Frontal cortex (tissue), 4 donors: ENCODE measurements around the gene RAPGEF6. TPM values are rescaled to one million over a fixed set of nuclear protein-coding genes. Genes with fewer than 3 reads are reported as not detected.

Experiments used
- DNase-seq, 2 donors: peaks; one replicate each; pipeline ENCODE4 v3.0.0; 2012; ENCODE audit warnings: low spot score in 2 of 2
- FAIRE-seq: peaks from 2 replicates; lab custom pipeline; 2012; peaks lifted over from hg19 to GRCh38; lab: Jason Lieb, UNC
- small RNA-seq: library from RNA; depleted of rRNA; stranded (forward); fragments of <200 nt; gene quantifications from one replicate; pipeline ENCODE3, GENCODE V24; 2014
- total RNA-seq: library from RNA; depleted of rRNA; stranded (reverse); fragments of >200 nt; gene quantifications from one replicate; pipeline ENCODE4 v1.2.3, GENCODE V29; 2014
- donor health status: control.
- donor health status: control.
- donor health status: control.

RAPGEF6 gene
- total RNA-seq, 1 donor from 2014 or later, result 58.7 TPM

GRCh38 chr5:131378721-131379541, 256.1 kb downstream of the RAPGEF6 start:
- no peak for DNase-seq
- FAIRE-seq, result no peak

- DNase-seq (no peak), FAIRE-seq (no peak)
Observed at GRCh38 chr5:131377785-131378325, 257.2 kb downstream of the RAPGEF6 start.

GRCh38 chr5:131377346-131377745, 257.7 kb downstream of the RAPGEF6 start:
- DNase-seq, result no peak
- FAIRE-seq, result no peak

- DNase-seq, result no peak
- FAIRE-seq, result no peak
Observed at GRCh38 chr5:131375351-131375750, 259.7 kb downstream of the RAPGEF6 start.

Small RNAs within 50 kb of the gene (small RNA-seq; reads per million reads assigned to genes)
- not detected for gene RF02271

Other genes with a start within 250 kb of the RAPGEF6 start
- gene FNIP1, start 161.8 kb upstream of the RAPGEF6 start, total RNA-seq, result 54.2 TPM